ENCODE data around the gene GRIA1. TPM values are rescaled to one million over a fixed set of nuclear protein-coding genes. Genes with fewer than 3 reads are reported as not detected.
"Not testable (repeated sequence)": the region's sequence is repeated elsewhere in the genome, so short reads cannot be mapped to it uniquely, and the experiment has no call there.

GRIA1 gene
- total RNA-seq, 2 donors from 2014 or later: 2.7 TPM; not detected in 1

DNA sequence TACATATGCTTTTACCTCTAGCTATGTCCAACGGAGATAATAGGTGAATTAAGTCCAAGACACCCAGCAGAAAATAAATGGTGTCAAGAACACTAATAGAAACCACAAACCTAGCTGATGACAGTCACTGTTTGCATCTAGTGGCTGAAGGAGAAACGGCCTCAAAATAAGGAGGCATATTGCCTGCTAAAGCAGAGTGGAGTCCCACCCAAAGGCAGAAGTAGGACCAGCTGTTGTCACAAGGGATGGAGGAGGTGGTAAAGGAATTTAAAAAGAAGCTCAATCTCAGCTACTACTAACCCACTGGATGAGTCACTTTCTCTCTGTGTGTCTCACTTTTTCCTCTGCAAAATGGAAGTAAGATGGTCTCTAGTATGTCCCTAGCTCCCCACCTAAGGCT, 224.3 kb downstream of the GRIA1 start:
- no peak for TF ChIP-seq POLR2A (IDR thresholded peaks at IDR 0.05)
- TF ChIP-seq, protein P1, sequence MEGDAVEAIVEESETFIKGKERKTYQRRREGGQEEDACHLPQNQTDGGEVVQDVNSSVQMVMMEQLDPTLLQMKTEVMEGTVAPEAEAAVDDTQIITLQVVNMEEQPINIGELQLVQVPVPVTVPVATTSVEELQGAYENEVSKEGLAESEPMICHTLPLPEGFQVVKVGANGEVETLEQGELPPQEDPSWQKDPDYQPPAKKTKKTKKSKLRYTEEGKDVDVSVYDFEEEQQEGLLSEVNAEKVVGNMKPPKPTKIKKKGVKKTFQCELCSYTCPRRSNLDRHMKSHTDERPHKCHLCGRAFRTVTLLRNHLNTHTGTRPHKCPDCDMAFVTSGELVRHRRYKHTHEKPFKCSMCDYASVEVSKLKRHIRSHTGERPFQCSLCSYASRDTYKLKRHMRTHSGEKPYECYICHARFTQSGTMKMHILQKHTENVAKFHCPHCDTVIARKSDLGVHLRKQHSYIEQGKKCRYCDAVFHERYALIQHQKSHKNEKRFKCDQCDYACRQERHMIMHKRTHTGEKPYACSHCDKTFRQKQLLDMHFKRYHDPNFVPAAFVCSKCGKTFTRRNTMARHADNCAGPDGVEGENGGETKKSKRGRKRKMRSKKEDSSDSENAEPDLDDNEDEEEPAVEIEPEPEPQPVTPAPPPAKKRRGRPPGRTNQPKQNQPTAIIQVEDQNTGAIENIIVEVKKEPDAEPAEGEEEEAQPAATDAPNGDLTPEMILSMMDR (IDR thresholded peaks at IDR 0.05): no peak
- no peak for TF ChIP-seq POLR2AphosphoS5 (IDR thresholded peaks at IDR 0.05)
- intact Hi-C loops (cut with DNase I): no loop called here
- WGBS: 79% methylated on average over 2 of the region's 2 CpGs
- Histone ChIP-seq H3K27ac (no peak overlapping the region), H3K4me3 (no peak overlapping the region), H3K27me3 (replicated peaks; ENCODE audit: insufficient read depth) (no peaks in the 10 kb centered on the region), H3K9me3 (no peaks in the 10 kb centered on the region), H3K36me3 (no peaks in the 10 kb centered on the region), H3K4me1 (replicated peaks) (no peaks in the 10 kb centered on the region)
- DNase-seq (ENCODE audit: low spot score): no peak

DNA sequence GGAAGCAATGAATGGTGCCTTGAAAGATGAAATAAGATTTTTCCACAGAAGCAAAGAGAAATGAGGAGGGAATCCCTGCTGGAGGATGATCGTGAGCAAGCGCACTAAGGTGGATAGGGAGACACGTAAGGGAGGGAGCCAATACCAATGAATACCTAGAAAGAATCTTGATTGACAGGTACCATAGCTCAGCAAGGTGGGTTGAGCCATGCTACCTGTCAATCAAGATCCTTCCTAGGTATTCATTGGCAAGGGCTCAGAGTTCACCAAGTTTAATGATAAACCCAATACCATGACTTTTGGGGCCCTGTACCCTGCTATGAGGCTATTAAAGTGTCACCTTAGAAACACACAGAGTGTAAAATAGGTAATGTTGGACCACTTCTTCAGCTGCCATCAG, 226.8 kb downstream of the GRIA1 start:
- H3K4me1 ChIP-seq (replicated peaks): no peaks in the 10 kb centered on the region
- H3K27ac ChIP-seq: no peak overlapping the region
- no peaks in the 10 kb centered on the region for H3K36me3 ChIP-seq
- intact Hi-C loops (cut with DNase I): no loop called here
- H3K4me3 ChIP-seq: no peak overlapping the region
- 93% methylated on average over 3 of the region's 3 CpGs for WGBS
- H3K9me3 ChIP-seq: no peaks in the 10 kb centered on the region
- TF ChIP-seq POLR2AphosphoS5 (IDR thresholded peaks at IDR 0.05) (no peak), POLR2A (IDR thresholded peaks at IDR 0.05) (no peak)
- TF ChIP-seq, protein P1 (IDR thresholded peaks at IDR 0.05): no peak
- no peaks in the 10 kb centered on the region for H3K27me3 ChIP-seq (replicated peaks; ENCODE audit: insufficient read depth)
- no peak for DNase-seq (ENCODE audit: low spot score)

DNA sequence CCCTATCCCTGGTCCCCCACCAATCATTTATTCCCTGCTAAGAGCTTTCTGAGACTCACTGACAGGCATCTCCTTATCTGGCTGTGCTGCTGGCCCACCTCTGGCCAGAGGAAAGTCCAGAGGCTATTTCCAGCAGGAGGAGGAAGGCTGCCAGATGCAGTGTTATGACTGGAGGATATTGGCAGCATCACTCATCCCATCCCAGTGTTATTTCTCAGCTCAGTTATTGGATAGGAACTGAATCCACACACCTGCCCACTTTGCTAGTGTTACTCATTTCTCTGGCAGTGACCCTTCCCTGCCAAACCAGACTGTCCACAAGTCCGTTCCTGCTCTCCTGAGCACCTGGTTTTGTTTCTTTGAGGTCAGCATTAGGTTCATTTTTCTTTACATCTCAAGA, 228.2 kb downstream of the GRIA1 start:
- intact Hi-C loops (cut with DNase I): no loop called here
- 58% methylated on average over 1 of the region's 1 CpG for WGBS

DNA sequence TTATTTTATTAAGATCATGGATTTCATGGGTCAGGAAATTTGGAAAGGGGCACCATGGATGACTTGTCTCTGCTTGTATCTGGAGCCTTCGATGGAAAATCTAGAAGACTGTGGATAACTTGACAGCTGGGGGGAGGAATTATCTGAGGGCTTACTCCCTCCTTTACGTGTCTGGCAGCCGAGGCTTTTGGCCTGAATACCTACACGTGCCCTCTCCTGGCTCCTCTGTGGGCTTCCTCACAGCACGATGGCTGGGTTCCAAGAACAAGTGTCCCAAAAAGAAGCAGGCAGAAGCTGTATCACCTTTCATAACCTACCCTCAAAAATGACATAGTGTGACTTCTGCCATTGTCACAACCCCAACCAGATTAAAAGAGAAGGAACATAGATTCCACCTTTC, 228.9 kb downstream of the GRIA1 start:
- TF ChIP-seq, protein P1 (IDR thresholded peaks at IDR 0.05): no peak
- TF ChIP-seq POLR2AphosphoS5 (IDR thresholded peaks at IDR 0.05): no peak
- H3K4me3 ChIP-seq: no peak overlapping the region
- H3K27me3 ChIP-seq (replicated peaks; ENCODE audit: insufficient read depth): no peaks in the 10 kb centered on the region
- H3K36me3 ChIP-seq: no peaks in the 10 kb centered on the region
- intact Hi-C loops (cut with DNase I): no loop called here
- DNase-seq (ENCODE audit: low spot score): no peak
- WGBS: 44% methylated on average over 5 of the region's 5 CpGs
- H3K9me3 ChIP-seq: no peaks in the 10 kb centered on the region
- no peaks in the 10 kb centered on the region for H3K4me1 ChIP-seq (replicated peaks)
- no peak overlapping the region for H3K27ac ChIP-seq

More for the DNA sequence above, 228.2 kb downstream of the GRIA1 start:
- Histone ChIP-seq H3K4me1 (replicated peaks) (no peaks in the 10 kb centered on the region), H3K9me3 (no peaks in the 10 kb centered on the region), H3K27ac (no peak overlapping the region), H3K4me3 (no peak overlapping the region), H3K27me3 (replicated peaks; ENCODE audit: insufficient read depth) (no peaks in the 10 kb centered on the region), H3K36me3 (no peaks in the 10 kb centered on the region)
- TF ChIP-seq POLR2A (IDR thresholded peaks at IDR 0.05): no peak
- TF ChIP-seq POLR2AphosphoS5 (IDR thresholded peaks at IDR 0.05): no peak
- TF ChIP-seq, protein P1 (IDR thresholded peaks at IDR 0.05): no peak
- no peak for DNase-seq (ENCODE audit: low spot score)

DNA sequence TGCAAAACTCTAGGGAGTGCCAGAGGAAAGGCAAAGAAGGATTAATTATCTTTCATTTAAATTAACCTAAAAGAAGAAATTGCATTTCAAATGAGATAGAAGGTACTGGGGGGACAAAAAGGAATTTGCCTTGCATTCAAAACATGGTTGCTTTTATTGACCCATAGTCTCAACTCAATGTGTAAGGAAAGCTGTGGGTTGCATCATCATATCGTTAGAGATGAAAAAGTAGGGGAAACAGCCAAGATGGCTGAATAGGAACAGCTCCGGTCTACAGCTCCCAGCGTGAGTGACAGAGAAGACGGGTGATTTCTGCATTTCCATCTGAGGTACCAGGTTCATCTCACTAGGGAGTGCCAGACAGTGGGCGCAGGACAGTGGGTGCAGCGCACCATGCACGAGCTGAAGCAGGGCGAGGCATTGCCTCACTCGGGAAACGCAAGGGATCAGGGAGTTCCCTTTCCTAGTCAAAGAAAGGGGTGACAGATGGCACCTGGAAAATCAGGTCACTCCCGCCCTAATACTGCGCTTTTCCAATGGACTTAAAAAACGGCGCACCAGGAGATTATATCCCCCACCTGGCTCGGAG, 232.6 kb downstream of the GRIA1 start:
- H3K27me3 ChIP-seq (replicated peaks; ENCODE audit: insufficient read depth); DNase-seq (ENCODE audit: low spot score); H3K27ac ChIP-seq; H3K4me1 ChIP-seq (replicated peaks); intact Hi-C loops (cut with DNase I); H3K4me3 ChIP-seq; H3K36me3 ChIP-seq; H3K9me3 ChIP-seq: not testable (repeated sequence)
- WGBS: 94% methylated on average over 15 of the region's 15 CpGs
